Thyroid gland (tissue), 4 donors: ENCODE data around the gene PIM3.

Experiments used
- CTCF ChIP-seq, 6 experiments: fragments of 200-600 bp in 3 of 6; fragments of 450-650 bp in 3 of 6; sonication (generic) in 3 of 6; IDR thresholded peaks; one replicate each; pipeline ENCODE4 v1.5.1; 2016 to 2019; ENCODE audit warnings: antibody characterized with exemption in 6 of 6, mild to moderate bottlenecking in 2 of 6, inconsistent platforms in 1 of 6, moderate library complexity in 1 of 6
- POLR2A ChIP-seq, 2 donors: fragments of 450-650 bp; IDR thresholded peaks; one replicate each; pipeline ENCODE4 v1.6.1; 2017; ENCODE audit warnings: antibody characterized with exemption in 2 of 2, mild to moderate bottlenecking in 2 of 2, moderate library complexity in 1 of 2

GRCh38 chr22:49968313-49968830 is 7.8 kb downstream of the PIM3 start:
- TF ChIP-seq CTCF (IDR thresholded peaks at IDR 0.05), result no peak
- no peak for TF ChIP-seq POLR2A (IDR thresholded peaks at IDR 0.05)
